Smooth muscle cell (in vitro differentiated cells): ENCODE data around the gene GRIN2A. TPM values are rescaled to one million over a fixed set of nuclear protein-coding genes. Genes with fewer than 3 reads are reported as not detected.

Experiments used
- DNase-seq: peaks from one replicate; lab custom pipeline; 2025; ENCODE audit not compliant: unreplicated experiment; lab: John Stamatoyannopoulos, UW
- H2AFZ ChIP-seq: fragments of 200-600 bp; sonication (generic); 2 replicates; pipeline ENCODE4 v1.6.0; 2016; ENCODE audit warnings: antibody characterized with exemption, low read depth, mild to moderate bottlenecking
- H3F3A ChIP-seq: fragments of 200-600 bp; sonication (generic); 2 replicates; pipeline ENCODE4 v1.6.0; 2017; ENCODE audit warnings: antibody characterized with exemption, low read depth
- H3K27ac ChIP-seq: fragments of 200-600 bp; sonication (generic); 2 replicates; pipeline ENCODE4 v1.5.1; 2016; ENCODE audit warnings: low read depth, mild to moderate bottlenecking
- H3K27me3 ChIP-seq: fragments of 200-600 bp; sonication (generic); 2 replicates; pipeline ENCODE4 v1.6.1; 2016; ENCODE audit warnings: low read depth, mild to moderate bottlenecking
- H3K36me3 ChIP-seq: fragments of 200-600 bp; sonication (generic); 2 replicates; pipeline ENCODE4 v1.5.1; 2016; ENCODE audit warnings: low read depth
- H3K4me1 ChIP-seq: fragments of 200-600 bp; sonication (generic); 2 replicates; pipeline ENCODE4 v1.5.1; 2016; ENCODE audit warnings: low read depth
- H3K4me2 ChIP-seq: fragments of 200-600 bp; sonication (generic); 2 replicates; pipeline ENCODE4 v1.6.0; 2016; ENCODE audit warnings: mild to moderate bottlenecking
- H3K4me3 ChIP-seq: fragments of 200-600 bp; sonication (generic); 2 replicates; pipeline ENCODE4 v1.5.1; 2016; ENCODE audit warnings: mild to moderate bottlenecking
- H3K79me2 ChIP-seq: fragments of 200-600 bp; sonication (generic); 2 replicates; pipeline ENCODE4 v1.6.0; 2016; ENCODE audit warnings: low read depth, mild to moderate bottlenecking
- H3K9ac ChIP-seq: fragments of 200-600 bp; sonication (generic); 2 replicates; pipeline ENCODE4 v1.6.0; 2016; ENCODE audit warnings: low read depth
- H3K9me3 ChIP-seq: fragments of 200-600 bp; sonication (generic); replicated peaks from 2 replicates; pipeline ENCODE4 v1.5.1; 2016; ENCODE audit warnings: low read depth
- H4K20me1 ChIP-seq: fragments of 200-600 bp; sonication (generic); 2 replicates; pipeline ENCODE4 v1.6.0; 2016; ENCODE audit warnings: low read depth
- WGBS: methylation state at CpG from one replicate; pipeline ENCODE4 v1.1.7; 2016; ENCODE audit warnings: low lambda C conversion rate; 5-methylcytosine and 5-hydroxymethylcytosine counted together
- polyA plus RNA-seq: library from polyadenylated mRNA; unstranded; fragments of >200 nt; fragmentation: Nextera tagmentation; extraction: Ambion mirVana; gene quantifications from 2 replicates; pipeline ENCODE4 v1.2.1, GENCODE V29; 2016
- total RNA-seq: library from RNA; depleted of rRNA; stranded (reverse); fragments of >200 nt; gene quantifications from 2 replicates; pipeline ENCODE4 v1.2.3, GENCODE V29; 2014
- TF ChIP-seq, protein P1 (sequence below): fragments of 200-600 bp; sonication (generic); IDR thresholded peaks from 2 replicates; pipeline ENCODE4 v1.5.1; 2017; ENCODE audit warnings: borderline replicate concordance, mild to moderate bottlenecking, antibody characterized with exemption; ENCODE audit not compliant: insufficient read depth, poor library complexity, severe bottlenecking

GRIN2A gene
- total and polyA plus RNA-seq, 2 experiments from 2014 or later: 0.02 to 0.13 TPM

DNA sequence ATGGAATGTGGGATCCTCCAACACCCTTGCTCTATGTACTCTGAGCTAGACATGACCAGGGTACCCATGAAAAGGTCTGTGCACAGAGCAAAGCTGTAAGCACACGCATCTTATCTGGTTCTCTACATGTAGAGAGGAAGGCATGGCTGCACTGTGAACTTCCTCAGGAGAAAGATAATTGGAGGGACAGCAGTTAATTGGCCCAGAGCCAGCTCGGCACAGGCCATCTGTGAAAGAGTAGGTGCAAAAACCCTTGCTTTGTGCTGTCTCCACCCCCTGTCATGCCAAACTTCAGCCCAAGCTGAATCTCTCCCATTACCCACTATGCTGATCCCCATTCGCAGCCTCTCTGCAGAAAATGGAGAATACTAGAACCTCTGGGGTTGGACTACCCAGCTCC, 241.0 kb downstream of the GRIN2A start:
- H3K4me1 ChIP-seq: no peaks in the 10 kb centered on the region
- no peak overlapping the region for H3K9ac ChIP-seq
- no peaks in the 10 kb centered on the region for H3K79me2 ChIP-seq
- H3K27ac ChIP-seq: no peak overlapping the region
- no peaks in the 10 kb centered on the region for H3K27me3 ChIP-seq
- H3K4me2 ChIP-seq: no peak overlapping the region
- no peaks in the 10 kb centered on the region for H3K9me3 ChIP-seq
- H2AFZ ChIP-seq: no peak overlapping the region
- TF ChIP-seq, protein P1, sequence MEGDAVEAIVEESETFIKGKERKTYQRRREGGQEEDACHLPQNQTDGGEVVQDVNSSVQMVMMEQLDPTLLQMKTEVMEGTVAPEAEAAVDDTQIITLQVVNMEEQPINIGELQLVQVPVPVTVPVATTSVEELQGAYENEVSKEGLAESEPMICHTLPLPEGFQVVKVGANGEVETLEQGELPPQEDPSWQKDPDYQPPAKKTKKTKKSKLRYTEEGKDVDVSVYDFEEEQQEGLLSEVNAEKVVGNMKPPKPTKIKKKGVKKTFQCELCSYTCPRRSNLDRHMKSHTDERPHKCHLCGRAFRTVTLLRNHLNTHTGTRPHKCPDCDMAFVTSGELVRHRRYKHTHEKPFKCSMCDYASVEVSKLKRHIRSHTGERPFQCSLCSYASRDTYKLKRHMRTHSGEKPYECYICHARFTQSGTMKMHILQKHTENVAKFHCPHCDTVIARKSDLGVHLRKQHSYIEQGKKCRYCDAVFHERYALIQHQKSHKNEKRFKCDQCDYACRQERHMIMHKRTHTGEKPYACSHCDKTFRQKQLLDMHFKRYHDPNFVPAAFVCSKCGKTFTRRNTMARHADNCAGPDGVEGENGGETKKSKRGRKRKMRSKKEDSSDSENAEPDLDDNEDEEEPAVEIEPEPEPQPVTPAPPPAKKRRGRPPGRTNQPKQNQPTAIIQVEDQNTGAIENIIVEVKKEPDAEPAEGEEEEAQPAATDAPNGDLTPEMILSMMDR: no peak
- no peak overlapping the region for H3K4me3 ChIP-seq
- DNase-seq: no peak
- no peaks in the 10 kb centered on the region for H4K20me1 ChIP-seq
- WGBS: 91% methylated on average over 3 of the region's 3 CpGs
- H3F3A ChIP-seq: no peaks in the 10 kb centered on the region
- H3K36me3 ChIP-seq: no peaks in the 10 kb centered on the region

DNA sequence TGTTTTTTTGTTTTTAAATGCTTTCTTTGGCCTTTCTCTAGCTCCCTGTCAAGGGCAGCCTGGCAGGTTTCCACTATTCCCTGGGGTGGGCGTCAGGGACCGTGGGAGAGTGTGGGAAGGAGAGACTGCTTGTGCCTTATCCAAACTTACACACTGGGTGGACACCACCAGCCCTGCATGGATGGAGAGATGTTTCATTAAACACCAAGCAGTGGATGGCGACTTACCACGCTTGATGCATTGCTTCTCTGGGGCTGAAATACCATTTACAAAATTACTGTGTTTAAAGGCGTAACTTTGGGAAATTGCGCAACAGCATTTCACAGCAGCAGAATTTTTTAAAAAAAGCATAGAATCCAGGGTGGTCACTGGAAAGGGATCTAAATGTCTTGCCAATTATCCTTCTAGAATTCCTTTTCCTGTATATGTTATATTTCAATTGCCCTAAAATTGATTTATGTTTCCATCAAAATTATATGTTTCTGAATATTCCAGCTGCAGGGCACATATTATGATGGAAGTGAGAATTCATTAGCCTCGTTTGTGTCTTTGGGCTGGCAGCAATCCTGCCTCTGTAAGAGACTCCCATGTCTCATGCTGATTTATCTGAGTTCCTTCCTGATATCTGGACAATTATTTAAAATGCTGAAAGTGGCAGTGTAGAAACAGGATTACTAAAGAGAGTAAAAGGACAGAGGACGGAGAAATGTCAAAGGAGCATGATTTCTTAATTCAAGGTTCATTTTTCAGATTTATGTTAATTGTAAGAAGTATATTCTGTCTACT, 247.3 kb downstream of the GRIN2A start:
- no peaks in the 10 kb centered on the region for H3K36me3 ChIP-seq
- no peaks in the 10 kb centered on the region for H3F3A ChIP-seq
- TF ChIP-seq, protein P1: no peak
- no peaks in the 10 kb centered on the region for H3K9me3 ChIP-seq
- H4K20me1 ChIP-seq: no peaks in the 10 kb centered on the region
- H3K27me3 ChIP-seq: no peaks in the 10 kb centered on the region
- no peak overlapping the region for H3K4me3 ChIP-seq
- H3K9ac ChIP-seq: no peak overlapping the region
- no peak overlapping the region for H2AFZ ChIP-seq
- no peak overlapping the region for H3K4me2 ChIP-seq
- WGBS: 84% methylated on average over 8 of the region's 8 CpGs
- H3K27ac ChIP-seq: no peak overlapping the region
- DNase-seq: no peak
- H3K4me1 ChIP-seq: no peaks in the 10 kb centered on the region
- no peaks in the 10 kb centered on the region for H3K79me2 ChIP-seq

DNA sequence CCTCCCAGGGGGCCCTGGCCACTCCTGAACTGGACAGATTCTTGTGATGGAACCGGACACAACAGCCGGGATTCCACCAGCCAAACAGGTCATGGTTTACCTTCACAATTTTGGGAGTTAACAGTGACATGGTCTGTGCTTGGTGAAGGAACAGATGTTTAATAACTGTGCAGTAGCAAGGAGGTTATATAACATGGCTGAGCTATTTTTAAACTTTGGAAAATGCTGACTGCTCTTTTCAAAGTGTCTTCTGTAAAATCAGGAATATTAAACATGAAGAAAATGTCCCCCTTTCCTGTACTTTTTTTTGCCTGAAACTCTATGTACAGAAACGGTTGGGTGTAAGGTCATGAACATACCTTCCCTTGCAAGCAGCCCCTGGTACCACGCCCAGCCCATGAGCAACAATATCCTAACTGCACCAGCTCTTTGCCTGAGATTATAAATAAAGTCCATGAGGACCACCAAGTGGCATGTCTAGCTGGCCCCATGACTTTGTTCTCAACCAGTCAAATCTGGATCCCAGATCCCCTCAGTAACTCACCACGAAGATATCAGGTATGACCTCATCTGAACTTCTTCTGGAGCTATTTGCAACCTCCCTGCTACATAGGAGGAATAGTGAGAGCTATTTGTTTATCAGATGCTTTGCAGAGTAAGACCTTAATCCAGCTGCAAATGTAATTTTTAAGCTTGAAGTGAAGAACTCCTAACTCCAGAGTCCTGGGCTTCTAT, 249.1 kb downstream of the GRIN2A start:
- 85% methylated on average over 5 of the region's 5 CpGs for WGBS
- H3K9ac ChIP-seq: no peak overlapping the region
- TF ChIP-seq, protein P1: no peak

DNA sequence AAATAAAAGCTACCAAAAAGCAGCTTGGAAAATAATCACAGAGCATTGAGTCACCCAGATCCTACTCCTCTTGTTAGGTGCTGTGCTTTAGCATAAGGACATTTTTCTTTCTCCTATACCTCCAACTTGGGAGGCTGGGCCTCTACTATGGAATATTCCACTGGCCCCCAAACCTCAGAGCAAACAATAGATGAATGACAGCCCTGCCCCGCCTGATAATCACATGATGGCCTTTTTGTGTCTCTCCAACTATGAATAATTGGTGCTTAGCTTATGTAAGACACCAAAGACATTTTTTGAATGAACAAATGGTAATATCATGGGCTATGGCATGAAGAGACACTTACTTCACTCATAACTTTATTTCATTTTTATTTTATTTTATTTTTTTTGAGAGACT, 250.2 kb downstream of the GRIN2A start:
- no peak for DNase-seq
- Histone ChIP-seq H3K9me3 (no peaks in the 10 kb centered on the region), H3K79me2 (no peaks in the 10 kb centered on the region), H3K4me1 (no peaks in the 10 kb centered on the region), H3F3A (no peaks in the 10 kb centered on the region), H3K27me3 (no peaks in the 10 kb centered on the region), H2AFZ (no peak overlapping the region), H3K9ac (no peak overlapping the region), H4K20me1 (no peaks in the 10 kb centered on the region), H3K4me3 (no peak overlapping the region), H3K4me2 (no peak overlapping the region), H3K36me3 (no peaks in the 10 kb centered on the region), H3K27ac (no peak overlapping the region)
- WGBS: 92% methylated on average over 1 of the region's 1 CpG
- TF ChIP-seq, protein P1: no peak

More for the DNA sequence above, 249.1 kb downstream of the GRIN2A start:
- Histone ChIP-seq H3K9me3 (no peaks in the 10 kb centered on the region), H2AFZ (no peak overlapping the region), H3K4me3 (no peak overlapping the region), H4K20me1 (no peaks in the 10 kb centered on the region), H3K27me3 (no peaks in the 10 kb centered on the region), H3K4me1 (no peaks in the 10 kb centered on the region), H3F3A (no peaks in the 10 kb centered on the region), H3K27ac (no peak overlapping the region), H3K4me2 (no peak overlapping the region), H3K79me2 (no peaks in the 10 kb centered on the region), H3K36me3 (no peaks in the 10 kb centered on the region)
- DNase-seq: no peak
